CD4-positive, alpha-beta T cell treated with Interleukin-1 beta for 1 hour (primary cell): ENCODE results near the gene DTX3.
A peak's percentile ranks its signal among the peaks of the same experiment; 100 is the strongest.
"Not testable (repeated sequence)": the region's sequence is repeated elsewhere in the genome, so short reads cannot be mapped to it uniquely, and the experiment has no call there.

Experiments used
- DNase-seq, 2 donors: peaks; one replicate each; pipeline ENCODE4 v3.0.0-alpha.2; 2020 to 2022

DTX3 gene, protein sequence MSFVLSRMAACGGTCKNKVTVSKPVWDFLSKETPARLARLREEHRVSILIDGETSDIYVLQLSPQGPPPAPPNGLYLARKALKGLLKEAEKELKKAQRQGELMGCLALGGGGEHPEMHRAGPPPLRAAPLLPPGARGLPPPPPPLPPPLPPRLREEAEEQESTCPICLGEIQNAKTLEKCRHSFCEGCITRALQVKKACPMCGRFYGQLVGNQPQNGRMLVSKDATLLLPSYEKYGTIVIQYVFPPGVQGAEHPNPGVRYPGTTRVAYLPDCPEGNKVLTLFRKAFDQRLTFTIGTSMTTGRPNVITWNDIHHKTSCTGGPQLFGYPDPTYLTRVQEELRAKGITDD

DNA sequence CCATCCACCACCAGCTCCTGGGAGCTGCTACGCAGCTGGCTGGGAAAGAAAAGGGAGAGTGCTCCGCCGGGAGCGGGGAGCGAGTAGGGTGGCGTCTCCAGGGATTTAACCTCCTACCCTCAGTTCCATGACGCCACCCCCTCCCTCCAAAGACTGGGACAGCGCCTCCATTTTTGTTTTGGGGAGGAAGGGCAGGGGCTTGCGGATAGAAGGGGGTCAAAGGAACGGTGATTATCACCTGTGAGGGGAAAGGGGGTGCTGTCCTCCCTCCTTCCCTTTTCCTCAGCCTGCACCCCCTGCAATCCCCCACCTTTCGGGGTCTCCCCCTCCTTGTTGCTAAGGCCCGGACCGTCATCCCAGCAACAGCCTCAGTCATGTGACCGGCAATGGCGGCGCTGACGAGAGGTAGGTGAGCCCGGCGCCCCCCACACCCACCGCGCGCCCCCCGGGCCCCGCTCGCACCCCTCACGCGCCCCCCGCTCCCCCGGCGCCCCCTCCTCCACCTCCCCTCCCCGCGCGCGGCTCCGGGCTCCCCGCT lies at the start of gene DTX3:
TSS of gene DTX3 (plus strand) at position 371 of the 538 bp plus-strand sequence. CDS start 1,694 bp downstream, outside the sequence.
- peak; percentile 28 to 45 for DNase-seq

DNA sequence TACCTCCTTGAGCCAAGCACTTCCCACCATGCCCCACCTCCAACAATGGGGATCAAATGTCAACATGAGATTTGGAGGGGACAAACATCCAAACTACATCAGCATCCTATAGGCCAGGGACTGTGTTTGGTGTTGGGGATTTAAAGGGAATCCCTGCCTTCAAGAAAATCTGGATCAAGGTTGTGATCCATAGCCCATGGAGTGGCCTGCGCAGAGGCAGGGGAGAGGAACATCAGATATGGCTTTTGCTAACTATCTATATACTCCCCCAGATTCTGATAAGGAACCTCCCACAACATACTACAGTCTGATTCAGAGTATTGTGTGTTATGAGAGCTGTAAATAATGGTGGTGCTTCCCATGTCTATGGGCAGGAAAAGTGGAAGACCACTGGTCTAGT lies 49.7 kb upstream of the DTX3 start:
- no peak for DNase-seq

DNA sequence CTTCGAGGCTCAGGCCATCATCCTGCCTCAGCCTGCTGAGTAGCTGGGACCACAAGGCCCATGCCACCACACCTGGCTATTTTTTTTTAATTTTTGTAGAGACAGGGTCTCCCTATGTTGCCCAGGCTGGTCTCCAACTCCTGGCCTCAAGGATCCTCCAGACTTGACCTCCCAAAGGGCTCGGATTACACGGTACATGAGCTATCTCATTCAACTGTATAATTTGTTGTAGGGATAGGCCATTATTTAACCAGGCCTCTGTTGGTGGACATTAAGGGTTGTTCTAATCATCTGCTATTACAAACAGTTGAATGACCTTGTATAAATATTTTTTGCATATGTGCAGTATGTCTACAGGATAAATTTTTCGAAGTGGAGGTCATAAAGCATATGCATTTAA lies 45.8 kb upstream of the DTX3 start:
- DNase-seq: no peak

DNA sequence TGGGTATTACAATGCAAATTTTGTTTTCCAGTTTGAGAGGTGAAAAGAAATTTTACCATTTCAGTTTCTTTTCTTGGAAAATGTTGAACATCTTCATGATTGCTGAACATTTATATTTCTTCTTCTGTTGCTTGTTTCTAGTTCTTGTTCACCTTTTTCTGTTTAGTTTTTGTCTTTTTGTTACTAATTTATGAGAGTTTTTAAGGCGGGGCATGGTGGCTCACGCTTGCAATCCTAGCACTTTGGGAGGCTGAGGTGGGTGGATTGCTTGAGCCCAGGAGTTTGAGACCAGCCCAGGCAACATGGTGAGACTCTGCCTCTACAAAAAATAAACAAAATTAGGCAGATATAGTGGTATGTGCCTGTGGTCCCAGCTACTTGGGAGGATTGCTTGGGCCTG lies 44.1 kb upstream of the DTX3 start:
- no peak for DNase-seq

DNA sequence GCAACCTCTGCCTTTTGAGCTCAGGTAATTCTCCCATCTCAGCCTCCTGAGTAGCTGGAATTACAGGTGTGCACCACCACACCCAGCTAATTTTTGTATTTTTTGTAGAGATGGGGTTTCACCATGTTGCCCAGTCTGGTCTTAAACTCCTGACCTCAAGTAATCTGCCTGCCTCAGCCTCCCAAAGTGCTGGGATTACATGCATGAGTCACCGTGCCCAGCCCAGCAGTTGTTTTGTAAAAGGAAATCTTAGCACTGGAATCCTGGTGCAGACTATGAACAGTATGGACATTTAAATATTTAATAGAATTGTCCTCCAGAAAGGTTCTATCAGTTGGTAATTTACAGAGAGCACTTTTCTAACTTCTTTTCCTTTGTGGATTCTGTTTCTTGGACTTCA lies 43.5 kb upstream of the DTX3 start:
- not testable (repeated sequence) for DNase-seq

DNA sequence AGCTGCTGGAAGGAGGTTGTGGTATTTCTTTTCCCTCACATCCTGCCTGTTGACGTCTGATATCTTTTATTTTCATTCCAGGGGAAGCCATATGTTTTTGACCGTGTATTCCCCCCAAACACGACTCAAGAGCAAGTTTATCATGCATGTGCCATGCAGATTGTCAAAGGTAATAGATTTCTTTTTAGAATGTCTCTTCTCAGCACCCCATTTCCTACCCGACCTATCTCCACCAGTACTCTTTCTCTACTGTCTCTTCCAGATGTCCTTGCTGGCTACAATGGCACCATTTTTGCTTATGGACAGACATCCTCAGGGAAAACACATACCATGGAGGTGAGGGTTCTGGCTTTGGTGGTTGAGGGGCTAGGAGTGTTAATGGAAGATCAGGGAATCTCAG lies 41.3 kb upstream of the DTX3 start:
- DNase-seq: no peak

DNA sequence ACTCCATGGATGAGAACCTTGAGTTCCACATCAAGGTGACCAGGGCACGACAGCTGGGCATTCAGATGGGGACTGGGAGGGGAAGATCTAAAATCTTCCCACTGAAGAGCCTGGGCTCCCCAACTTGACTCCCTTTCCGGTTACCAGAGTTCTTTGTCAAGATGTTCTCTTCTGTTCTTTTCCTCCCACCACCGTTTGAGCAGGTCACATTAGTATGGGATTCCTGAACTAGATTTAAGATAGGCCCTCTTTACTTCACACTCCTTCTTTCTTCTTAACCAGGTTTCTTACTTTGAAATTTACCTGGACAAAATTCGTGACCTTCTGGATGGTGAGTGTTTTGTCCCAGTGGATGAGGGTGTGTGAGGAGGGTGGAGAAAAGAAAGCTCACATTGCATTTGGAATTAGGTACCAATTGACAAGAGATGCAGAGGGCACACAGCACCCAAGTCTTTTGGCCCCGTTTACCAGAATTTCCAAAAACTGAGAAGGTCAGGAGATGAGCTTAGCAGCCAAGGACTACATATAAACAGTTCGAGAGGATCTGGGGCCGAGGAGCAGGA lies 40.4 kb upstream of the DTX3 start:
- DNase-seq: no peak

DNA sequence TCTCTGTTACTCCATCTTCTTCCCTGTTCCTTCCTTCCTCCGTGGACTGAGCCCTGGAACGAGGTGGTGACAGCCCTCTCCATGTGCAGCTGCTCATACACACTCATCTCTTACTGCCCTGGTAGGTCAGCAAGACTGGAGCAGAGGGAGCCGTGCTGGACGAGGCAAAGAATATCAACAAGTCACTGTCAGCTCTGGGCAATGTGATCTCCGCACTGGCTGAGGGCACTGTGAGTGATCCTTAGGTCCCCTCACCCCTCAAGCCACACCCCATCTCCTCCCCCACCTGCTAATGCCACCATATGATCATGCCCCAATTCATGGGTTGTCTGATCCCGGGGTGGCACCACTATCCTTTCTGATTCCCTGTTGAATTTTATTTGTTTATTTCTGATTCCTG lies 35.8 kb upstream of the DTX3 start:
- no peak for DNase-seq

DNA sequence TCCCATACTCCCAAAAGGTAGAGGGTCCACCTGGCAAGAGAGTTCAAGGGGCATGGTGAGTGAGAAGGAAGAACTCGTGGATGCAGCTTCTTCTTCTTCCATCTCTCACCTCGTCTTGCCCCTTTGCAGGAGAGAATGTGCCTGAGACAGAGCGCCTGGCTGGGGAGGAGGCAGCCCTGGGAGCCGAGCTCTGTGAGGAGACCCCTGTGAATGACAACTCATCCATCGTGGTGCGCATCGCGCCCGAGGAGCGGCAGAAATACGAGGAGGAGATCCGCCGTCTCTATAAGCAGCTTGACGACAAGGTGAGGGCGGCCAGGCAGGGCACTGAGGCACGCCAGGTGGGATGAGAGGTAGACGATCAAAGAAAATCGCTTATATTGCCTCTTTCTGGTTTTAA lies 34.8 kb upstream of the DTX3 start:
- no peak for DNase-seq

DNA sequence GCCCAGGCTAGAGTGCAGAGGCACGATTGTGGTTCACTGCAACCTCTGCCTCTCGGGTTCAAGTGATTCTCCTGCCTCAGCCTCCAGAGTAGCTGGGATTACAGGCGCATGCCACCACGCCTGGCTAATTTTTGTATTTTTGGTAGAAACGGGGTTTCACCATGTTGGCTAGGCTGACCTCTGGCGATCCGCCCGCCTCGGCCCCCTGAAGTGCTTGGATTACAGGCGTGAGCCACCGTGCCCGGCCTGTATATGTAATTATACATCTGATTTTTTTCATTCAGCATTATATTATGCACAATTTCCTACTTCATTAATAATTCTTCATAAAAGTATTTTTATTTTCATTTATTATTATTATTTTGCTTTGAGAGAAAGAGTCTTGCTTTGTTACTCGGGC lies 34.2 kb upstream of the DTX3 start:
- DNase-seq: not testable (repeated sequence)

DNA sequence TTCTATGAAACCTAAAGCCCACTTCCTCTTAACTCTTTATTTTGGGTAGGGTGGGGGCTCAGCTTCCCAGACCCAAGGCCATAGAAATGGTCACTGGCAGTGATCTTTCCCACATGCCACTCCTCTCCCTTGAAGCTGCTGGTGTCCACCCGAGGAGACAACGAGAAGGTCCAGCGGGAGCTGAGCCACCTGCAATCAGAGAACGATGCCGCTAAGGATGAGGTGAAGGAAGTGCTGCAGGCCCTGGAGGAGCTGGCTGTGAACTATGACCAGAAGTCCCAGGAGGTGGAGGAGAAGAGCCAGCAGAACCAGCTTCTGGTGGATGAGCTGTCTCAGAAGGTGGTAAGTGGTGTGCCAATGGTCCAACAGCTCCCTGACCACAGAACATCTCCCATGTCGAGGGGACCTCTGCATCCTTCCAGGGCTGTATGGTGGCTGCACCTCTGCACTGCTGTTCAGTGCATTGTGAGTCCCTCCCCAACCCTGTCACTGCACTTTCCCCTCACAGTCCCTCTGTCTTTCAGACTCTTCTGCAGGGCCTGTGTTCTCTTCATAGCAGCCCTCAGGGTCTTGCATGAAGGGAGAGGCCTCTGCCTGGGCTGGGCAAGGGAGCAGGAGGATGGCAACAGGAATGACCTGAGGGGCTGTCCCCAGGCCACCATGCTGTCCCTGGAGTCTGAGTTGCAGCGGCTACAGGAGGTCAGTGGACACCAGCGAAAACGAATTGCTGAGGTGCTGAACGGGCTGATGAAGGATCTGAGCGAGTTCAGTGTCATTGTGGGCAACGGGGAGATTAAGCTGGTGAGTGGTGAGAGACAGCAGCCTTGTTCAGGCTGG lies 32.5 kb upstream of the DTX3 start:
- no peak for DNase-seq

DNA sequence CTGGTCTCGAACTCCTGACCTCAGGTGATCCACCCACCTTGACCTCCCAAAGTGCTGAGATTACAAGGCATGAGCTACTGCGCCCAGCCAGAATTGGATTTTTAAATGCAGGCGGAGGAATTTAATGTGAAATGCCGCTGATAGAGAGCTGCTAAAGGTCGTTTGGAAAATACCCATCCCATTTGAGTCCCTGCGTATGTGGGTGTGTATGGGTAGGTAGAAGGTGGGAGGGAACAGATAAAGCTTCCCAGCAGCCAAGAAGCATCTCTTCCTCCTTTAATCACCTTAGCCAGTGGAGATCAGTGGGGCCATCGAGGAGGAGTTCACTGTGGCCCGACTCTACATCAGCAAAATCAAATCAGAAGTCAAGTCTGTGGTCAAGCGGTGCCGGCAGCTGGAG lies 29.8 kb upstream of the DTX3 start:
- DNase-seq: no peak

DNA sequence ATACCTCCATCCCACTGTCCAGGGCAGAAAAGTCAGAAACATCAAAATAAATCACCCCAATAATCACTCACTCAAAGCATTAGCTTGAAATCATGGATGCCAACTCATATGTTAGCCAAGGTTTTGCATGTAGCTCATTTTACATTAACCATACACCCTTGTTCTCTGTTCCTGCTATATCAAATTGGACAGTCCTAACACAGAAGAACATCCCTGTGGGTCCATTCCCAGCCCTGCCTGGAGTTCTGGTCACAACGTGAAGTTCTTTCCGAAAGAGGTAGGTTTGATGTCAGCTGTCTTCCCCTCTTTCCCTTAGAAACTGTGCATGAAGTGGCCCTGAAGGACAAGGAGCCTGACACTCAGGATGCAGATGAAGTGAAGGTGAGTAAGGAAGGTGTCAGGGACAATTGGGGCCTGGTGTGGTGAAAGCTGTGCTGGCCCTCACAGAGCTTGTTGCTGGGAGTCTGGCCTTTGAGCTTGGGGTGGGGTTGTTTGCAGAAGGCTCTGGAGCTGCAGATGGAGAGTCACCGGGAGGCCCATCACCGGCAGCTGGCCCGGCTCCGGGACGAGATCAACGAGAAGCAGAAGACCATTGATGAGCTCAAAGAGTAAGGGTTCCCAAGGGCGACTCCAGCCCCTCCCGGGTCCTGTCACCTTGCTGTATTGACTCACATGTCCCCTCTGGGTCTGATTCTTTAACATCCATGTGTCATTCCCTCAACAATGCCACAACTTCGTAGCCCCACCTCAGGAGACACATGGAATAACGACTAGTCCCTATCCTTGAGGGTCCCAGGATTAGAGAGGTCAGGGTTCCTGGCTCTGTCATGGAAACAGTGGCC lies 28.6 kb upstream of the DTX3 start:
- no peak for DNase-seq

DNA sequence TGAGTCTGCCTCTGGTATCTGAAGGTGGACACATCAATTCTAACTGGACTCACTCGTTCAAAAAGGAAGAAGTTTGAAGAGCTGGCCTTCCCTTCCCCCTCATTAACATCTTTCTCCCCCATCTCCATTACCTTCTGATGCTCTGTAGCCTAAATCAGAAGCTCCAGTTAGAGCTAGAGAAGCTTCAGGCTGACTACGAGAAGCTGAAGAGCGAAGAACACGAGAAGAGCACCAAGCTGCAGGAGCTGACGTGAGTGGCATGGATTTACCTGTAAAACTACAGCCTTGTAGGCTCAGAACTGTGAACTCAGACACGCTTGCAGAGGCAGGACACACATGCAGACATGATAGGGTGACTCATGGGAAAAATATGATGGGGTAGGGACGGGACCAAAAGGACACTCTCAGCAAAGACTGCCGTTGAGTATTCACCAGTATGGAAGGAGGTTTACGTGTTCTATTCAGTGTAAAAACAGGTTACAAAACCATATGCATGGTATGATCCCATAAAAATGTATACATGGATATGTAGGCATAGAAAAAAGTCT lies 27.9 kb upstream of the DTX3 start:
- no peak for DNase-seq

DNA sequence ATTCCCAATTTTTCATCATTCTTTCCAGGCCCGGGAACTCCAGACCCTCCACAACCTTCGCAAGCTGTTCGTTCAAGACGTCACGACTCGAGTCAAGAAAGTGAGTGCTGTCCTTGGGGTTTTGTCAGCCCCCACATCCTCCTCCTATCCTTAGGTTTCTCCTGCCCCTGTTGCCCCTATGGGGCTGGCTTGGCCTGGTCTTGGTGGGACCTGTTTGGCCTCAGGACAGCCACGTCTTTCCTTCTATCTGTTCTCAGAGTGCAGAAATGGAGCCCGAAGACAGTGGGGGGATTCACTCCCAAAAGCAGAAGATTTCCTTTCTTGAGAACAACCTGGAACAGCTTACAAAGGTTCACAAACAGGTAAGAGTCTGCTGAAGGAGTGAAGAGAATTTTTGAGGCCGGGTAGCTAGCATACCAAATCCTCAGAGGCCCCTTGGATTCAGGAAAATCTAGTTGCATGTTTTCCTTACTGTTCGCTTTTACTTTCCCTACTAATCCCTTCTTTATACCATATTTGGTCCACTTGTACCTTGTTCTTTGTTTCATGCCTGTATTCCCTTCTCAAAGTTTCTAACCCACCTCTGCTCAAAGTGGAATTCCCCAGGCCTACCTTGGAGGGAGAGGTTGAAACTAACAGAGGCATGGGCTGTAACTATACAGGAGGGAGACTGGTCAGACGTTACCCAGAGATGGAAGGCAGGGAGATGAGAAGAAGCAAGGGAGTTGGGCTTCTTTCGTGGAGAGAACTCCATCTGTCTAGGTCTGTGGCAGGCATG lies 26.5 kb upstream of the DTX3 start:
- DNase-seq: no peak

DNA sequence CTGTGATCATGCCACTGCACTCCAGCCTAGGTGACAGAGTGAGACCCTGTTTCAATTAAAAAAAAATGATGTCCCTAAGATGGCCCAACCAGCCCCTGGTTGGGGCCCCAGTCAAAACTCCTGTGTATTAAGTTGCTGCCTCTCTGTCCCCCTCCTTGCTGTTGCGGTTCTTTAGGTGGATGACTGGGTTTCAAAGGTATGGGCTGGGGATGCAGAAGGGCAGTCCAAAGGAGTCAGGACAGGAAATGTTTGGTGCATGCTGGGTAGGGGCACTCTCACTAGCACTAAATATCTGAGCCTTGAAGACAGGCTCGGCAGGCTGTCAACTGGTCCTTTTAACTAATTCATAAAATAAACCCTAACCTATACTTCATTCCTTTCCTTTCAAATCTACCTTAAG lies 25.6 kb upstream of the DTX3 start:
- DNase-seq: no peak

DNA sequence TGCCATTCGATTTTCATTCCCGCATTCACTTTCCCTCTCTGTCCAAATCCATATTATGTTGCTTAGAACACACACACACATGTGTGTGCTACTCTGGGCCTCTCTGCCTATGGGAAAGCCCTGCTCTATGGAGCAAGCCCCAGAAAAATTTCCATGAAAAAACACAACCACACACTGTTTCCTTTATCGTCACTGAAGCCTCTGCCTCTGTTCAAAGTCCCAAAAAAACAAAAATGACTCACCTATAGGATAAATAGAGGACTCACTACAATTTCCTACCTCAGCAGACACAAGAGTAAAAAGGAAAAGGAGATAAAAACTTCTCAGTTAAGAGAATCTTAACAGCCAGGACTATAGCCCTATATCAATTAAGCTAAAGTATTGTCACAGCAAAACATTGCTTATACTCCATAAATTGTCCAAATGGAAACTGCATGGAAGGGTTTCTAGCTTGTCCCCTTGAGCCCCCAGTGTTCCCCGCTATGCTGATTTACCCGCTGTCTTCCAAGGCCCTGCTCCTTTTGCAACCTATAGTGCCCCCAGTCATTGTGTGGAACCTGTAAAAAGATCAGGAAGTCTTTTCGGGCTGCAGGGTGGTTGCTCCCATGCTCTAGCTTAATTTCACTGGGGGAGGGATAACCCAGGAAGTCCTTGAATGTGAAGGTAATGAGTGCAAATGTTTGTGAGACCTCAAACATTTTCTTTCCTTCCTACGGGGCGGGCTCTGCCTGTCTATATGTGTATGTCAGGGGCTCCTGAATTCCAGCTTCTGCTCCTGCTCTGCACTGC lies 24.8 kb upstream of the DTX3 start:
- DNase-seq: no peak

DNA sequence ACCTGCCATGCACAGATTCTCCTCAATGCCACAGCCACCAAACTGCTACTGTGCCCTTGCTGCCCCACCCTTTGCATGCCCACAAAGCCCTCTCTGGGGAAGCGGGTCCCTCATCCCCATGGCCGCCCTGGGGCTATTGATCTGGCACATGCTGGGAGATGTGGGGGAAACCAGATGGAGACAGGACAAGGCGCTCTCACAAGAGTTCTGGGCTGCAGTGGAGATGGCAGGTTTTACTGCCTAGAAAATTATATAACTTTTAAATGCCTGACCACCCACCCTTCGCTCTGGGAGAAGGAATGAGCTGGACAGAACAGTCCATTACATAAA lies 24.2 kb upstream of the DTX3 start:
- DNase-seq: no peak

DNA sequence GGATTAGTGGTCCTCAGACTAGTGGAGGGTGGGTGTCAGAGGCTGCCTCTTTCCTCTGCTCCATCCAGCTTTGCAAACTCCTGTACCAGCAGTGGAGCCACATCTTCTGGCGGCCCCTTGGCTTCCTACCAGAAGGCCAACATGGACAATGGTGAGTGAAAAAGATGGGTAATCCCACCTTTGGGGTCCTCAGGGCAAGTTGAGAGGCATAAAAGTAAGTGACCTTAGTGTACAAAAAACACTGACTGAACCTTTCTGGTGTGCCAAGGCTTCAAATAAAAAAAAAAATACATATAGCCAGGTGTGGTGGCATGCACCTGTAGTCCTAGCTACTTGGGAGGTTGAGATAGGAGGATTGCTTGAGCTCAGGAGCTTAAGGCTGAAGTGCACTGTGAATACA lies 22.8 kb upstream of the DTX3 start:
- DNase-seq: no peak

DNA sequence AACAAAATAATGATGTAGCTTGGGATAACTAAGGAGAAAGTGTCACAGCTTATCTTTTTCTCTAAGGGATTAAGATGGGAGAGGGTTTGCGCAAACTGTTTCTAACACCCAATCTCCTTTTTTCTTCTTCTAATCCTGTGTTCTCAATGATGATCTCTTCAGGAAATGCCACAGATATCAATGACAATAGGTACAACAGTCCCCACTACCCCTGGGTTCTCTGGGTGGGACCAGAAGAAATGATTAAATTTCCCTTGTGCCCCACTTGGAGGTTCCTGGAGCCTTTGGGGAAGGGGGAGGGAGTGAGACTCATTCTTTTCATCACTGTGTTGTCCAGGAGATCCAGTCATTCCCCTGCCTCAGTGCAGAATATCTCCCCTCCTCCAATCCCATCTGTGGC lies 22.2 kb upstream of the DTX3 start:
- no peak for DNase-seq
